HUES64 (cell line): ENCODE results near the gene CHN1.

Experiments used
- H3K27ac ChIP-seq: 2 replicates; pipeline ENCODE4 v1.7.0; 2013; ENCODE audit warnings: low read depth, low read length, inconsistent platforms
- H3K27me3 ChIP-seq: 2 replicates; pipeline ENCODE4 v1.6.1; 2013; ENCODE audit warnings: mild to moderate bottlenecking, low read length; ENCODE audit not compliant: insufficient read depth
- H3K36me3 ChIP-seq: 2 replicates; pipeline ENCODE4 v1.6.1; 2013; ENCODE audit warnings: mild to moderate bottlenecking, low read length; ENCODE audit not compliant: insufficient read depth
- H3K4me1 ChIP-seq: 2 replicates; pipeline ENCODE4 v1.6.1; 2013; ENCODE audit warnings: mild to moderate bottlenecking, low read length, moderate library complexity; ENCODE audit not compliant: insufficient read depth
- H3K4me3 ChIP-seq: 2 replicates; pipeline ENCODE4 v1.5.1; 2013; ENCODE audit warnings: mild to moderate bottlenecking, low read length, moderate library complexity
- H3K9ac ChIP-seq: 2 replicates; pipeline ENCODE4 v1.6.1; 2013; ENCODE audit warnings: mild to moderate bottlenecking, low read depth, low read length
- H3K9me3 ChIP-seq: 2 replicates; pipeline ENCODE4 v1.6.1; 2013; ENCODE audit warnings: low read depth, low read length; ENCODE audit not compliant: insufficient read depth
- WGBS: fragments of 150-250, 120-280 bp; methylation state at CpG from one replicate; pipeline ENCODE4 v1.1.7; 2013; ENCODE audit warnings: missing lambda C conversion rate; 5-methylcytosine and 5-hydroxymethylcytosine counted together

CHN1 gene

GRCh38 chr2:174841350-174841749 lies 163.8 kb downstream of the CHN1 start:
- Histone ChIP-seq H3K9me3 (no peaks in the 10 kb centered on the region), H3K36me3 (no peaks in the 10 kb centered on the region), H3K27me3 (no peaks in the 10 kb centered on the region), H3K9ac (no peak overlapping the region), H3K27ac (no peak overlapping the region), H3K4me3 (no peak overlapping the region), H3K4me1 (peaks cover 50% of the 10 kb centered on the region)
- 96% methylated on average over 2 of the region's 2 CpGs for WGBS

DNA sequence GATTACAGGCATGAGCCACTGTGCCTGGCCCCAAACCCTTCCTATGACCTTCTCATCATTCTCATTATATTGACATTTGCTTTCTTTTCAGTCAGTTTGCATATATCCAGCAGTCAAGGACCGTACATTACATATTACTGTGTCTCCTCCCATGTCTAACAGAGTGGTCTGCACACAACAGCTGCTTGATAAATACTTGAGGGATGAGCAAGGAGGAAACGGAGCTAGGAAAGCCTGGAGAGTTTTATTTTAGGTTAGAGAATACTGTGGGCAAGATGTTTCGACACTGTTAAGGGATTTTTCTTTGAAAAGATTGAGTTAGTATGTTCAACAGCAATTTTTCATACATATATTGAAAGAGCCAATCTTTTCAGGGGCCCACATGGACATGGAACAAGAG lies 164.7 kb downstream of the CHN1 start:
- no peaks in the 10 kb centered on the region for H3K27me3 ChIP-seq
- no peak overlapping the region for H3K27ac ChIP-seq
- H3K4me3 ChIP-seq: no peak overlapping the region
- 66% methylated on average over 3 of the region's 3 CpGs for WGBS
- no peaks in the 10 kb centered on the region for H3K9me3 ChIP-seq
- H3K4me1 ChIP-seq: peaks cover 53% of the 10 kb centered on the region
- H3K9ac ChIP-seq: no peak overlapping the region
- H3K36me3 ChIP-seq: no peaks in the 10 kb centered on the region

GRCh38 chr2:174839662-174840061 lies 165.5 kb downstream of the CHN1 start:
- Histone ChIP-seq H3K4me1 (peaks cover 53% of the 10 kb centered on the region), H3K27me3 (no peaks in the 10 kb centered on the region), H3K9ac (no peak overlapping the region), H3K9me3 (no peaks in the 10 kb centered on the region), H3K27ac (no peak overlapping the region), H3K4me3 (no peak overlapping the region), H3K36me3 (no peaks in the 10 kb centered on the region)
- 91% methylated on average over 3 of the region's 3 CpGs for WGBS

DNA sequence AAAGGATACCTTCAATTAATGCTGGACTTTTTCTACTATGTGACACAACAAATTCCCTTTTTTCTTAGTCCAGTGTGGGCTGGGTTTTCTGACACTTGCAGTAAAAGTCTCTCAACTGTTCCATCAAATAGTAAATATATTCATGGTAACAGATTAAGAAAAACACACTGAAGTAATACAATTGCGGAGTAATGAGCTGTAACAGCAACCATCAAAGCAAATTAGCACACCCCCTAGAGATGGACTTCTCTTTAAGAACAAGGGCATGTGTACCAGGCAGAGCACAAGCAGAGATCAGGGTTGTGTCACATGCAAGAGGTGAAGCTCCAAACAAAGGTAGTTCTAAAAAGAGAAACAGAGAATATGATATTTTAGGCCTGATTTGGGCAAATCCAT lies 168.2 kb downstream of the CHN1 start:
- Histone ChIP-seq H3K9me3 (no peaks in the 10 kb centered on the region), H3K4me3 (no peak overlapping the region), H3K4me1 (peaks cover 37% of the 10 kb centered on the region), H3K27me3 (no peaks in the 10 kb centered on the region), H3K36me3 (no peaks in the 10 kb centered on the region), H3K9ac (no peak overlapping the region), H3K27ac (peak overlapping the region; percentile 79; the same call in 1 of the 2 replicates)
- WGBS: 100% methylated on average over 1 of the region's 1 CpG

GRCh38 chr2:174836377-174836994 lies 168.7 kb downstream of the CHN1 start:
- peak overlapping the region; percentile 21; the same call in 1 of the 2 replicates for H3K9ac ChIP-seq
- no peaks in the 10 kb centered on the region for H3K36me3 ChIP-seq
- H3K4me3 ChIP-seq: no peak overlapping the region
- WGBS: 85% methylated on average over 3 of the region's 3 CpGs
- peaks cover 32% of the 10 kb centered on the region for H3K4me1 ChIP-seq
- no peaks in the 10 kb centered on the region for H3K9me3 ChIP-seq
- H3K27ac ChIP-seq: peak overlapping the region; percentile 79
- no peaks in the 10 kb centered on the region for H3K27me3 ChIP-seq

- Histone ChIP-seq H3K9ac (peak overlapping the region; percentile 21; the same call in 1 of the 2 replicates), H3K27ac (peak overlapping the region; percentile 79), H3K36me3 (no peaks in the 10 kb centered on the region), H3K4me1 (peaks cover 32% of the 10 kb centered on the region), H3K27me3 (no peaks in the 10 kb centered on the region), H3K9me3 (no peaks in the 10 kb centered on the region), H3K4me3 (no peak overlapping the region)
- 26% methylated on average over 2 of the region's 2 CpGs for WGBS
Observed at GRCh38 chr2:174835797-174836255, 169.4 kb downstream of the CHN1 start.

DNA sequence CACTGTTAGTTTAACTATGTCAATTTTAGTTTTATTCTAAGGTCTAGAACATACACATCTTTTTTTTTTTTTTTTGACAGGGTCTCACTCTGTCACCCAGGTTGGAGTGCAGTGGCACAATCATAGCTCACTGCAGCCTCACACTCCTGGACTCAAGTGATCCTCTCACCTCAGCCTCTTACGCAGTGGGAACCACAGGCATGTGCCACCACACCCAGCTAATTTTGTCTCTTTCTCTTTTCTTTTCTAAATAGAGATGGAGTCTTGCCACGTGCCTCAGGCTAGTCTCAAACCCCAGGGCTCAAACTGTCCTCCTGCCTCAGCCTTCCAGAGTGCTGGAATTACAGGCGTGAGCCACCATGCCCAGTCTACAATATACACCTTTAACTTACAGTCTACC lies 171.4 kb downstream of the CHN1 start:
- WGBS: 91% methylated on average over 3 of the region's 3 CpGs
- Histone ChIP-seq H3K9me3 (no peaks in the 10 kb centered on the region), H3K36me3 (no peaks in the 10 kb centered on the region), H3K27me3 (no peaks in the 10 kb centered on the region), H3K27ac (no peak overlapping the region), H3K4me1 (peaks cover 41% of the 10 kb centered on the region), H3K4me3 (no peak overlapping the region), H3K9ac (no peak overlapping the region)

DNA sequence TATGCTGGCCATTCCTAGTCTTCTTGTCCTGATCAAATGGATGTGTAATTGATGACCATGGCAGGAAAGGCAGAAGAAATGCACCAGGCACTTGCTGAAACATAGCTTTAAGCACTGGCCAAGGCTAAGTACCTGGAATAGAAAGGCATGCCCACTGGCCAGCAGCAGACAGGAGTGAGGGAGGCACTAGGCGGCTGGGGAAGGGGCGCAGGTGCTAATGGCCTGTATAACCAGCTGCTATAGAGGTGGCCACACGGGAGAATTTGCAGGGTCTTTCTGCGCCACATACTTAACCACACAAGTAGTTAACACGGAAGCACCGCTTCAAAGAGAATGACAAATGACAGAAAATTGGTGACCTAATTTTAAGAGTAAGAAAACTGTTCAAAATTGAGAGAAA lies 174.6 kb downstream of the CHN1 start:
- Histone ChIP-seq H3K4me3 (no peak overlapping the region), H3K27ac (no peak overlapping the region), H3K27me3 (no peaks in the 10 kb centered on the region), H3K9me3 (no peaks in the 10 kb centered on the region), H3K36me3 (no peaks in the 10 kb centered on the region), H3K4me1 (peaks cover 50% of the 10 kb centered on the region), H3K9ac (no peak overlapping the region)
- 97% methylated on average over 6 of the region's 6 CpGs for WGBS

GRCh38 chr2:174829550-174829949 lies 175.6 kb downstream of the CHN1 start:
- Histone ChIP-seq H3K4me1 (peaks cover 47% of the 10 kb centered on the region), H3K4me3 (no peak overlapping the region), H3K9ac (no peak overlapping the region), H3K36me3 (no peaks in the 10 kb centered on the region), H3K27me3 (no peaks in the 10 kb centered on the region), H3K9me3 (no peaks in the 10 kb centered on the region), H3K27ac (no peak overlapping the region)
- 87% methylated on average over 3 of the region's 3 CpGs for WGBS

DNA sequence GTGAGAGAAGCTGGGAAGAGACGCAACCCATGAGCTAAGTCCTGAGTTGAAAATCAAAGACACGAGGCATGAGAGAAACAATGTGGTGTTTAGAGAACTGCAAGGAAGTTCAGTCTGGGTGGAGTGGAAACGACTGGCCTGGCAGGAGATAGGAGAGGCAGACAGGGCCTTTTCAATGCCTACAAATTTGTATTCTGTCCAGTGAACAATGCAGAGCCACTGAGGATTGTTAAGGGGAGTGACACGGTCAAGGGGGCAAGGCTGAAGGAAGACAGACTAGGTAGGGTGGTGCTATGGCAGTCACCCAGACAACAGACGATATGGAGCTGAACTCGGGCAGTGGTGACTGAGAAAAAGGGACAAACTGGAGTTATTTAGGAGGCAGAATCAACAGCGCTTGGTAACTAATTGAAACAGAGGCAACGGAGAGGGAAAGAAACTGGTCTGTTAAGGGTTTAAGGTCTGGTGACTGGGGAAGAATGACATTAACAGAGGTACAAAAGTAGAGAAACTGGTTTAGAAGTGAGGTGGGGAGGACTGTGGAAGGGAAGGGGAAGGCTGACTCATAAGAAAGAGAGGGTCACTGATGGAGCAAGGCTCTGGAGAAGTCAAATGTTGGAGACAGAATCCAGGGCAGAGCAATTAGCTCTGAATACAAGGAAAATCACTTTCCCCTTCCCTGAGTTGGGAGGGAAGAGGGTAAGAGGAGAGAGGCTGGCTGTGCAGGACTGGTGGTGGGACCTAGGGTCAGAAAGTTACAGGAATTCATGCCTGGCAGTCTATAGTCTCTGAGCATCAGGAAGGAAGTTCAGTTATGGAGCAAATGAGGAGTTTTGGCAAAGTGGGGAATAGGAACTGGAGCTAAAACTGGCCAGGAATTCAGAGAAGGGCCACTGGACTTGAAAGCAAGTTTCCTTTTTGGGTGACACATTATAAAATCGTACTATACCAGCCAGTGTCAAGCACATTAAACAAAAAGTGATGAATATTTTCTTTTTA lies 177.5 kb downstream of the CHN1 start:
- Histone ChIP-seq H3K27me3 (no peaks in the 10 kb centered on the region), H3K4me1 (peaks cover 47% of the 10 kb centered on the region), H3K36me3 (peaks cover 12% of the 10 kb centered on the region), H3K27ac (peak overlapping the region; percentile 32; the same call in 1 of the 2 replicates), H3K4me3 (no peak overlapping the region), H3K9ac (no peak overlapping the region), H3K9me3 (no peaks in the 10 kb centered on the region)
- 72% methylated on average over 9 of the region's 9 CpGs for WGBS

GRCh38 chr2:174826051-174826450 lies 179.1 kb downstream of the CHN1 start:
- H3K36me3 ChIP-seq: peaks cover 28% of the 10 kb centered on the region
- H3K9me3 ChIP-seq: no peaks in the 10 kb centered on the region
- no peak overlapping the region for H3K4me3 ChIP-seq
- H3K27ac ChIP-seq: peak overlapping the region; percentile 27; the same call in 1 of the 2 replicates
- no peak overlapping the region for H3K9ac ChIP-seq
- WGBS: 67% methylated on average over 2 of the region's 2 CpGs
- H3K4me1 ChIP-seq: peaks cover 47% of the 10 kb centered on the region
- H3K27me3 ChIP-seq: no peaks in the 10 kb centered on the region
